Skin of body (tissue), 2 donors: ENCODE data around the gene SLAIN2. TPM values are rescaled to one million over a fixed set of nuclear protein-coding genes. Genes with fewer than 3 reads are reported as not detected.
A peak's percentile ranks its signal among the peaks of the same experiment; 100 is the strongest.

Experiments
- DNase-seq: peaks from one replicate; lab custom pipeline; 2025; lab: John Stamatoyannopoulos, UW
- total RNA-seq: library from RNA; depleted of rRNA; stranded (reverse); fragments of >200 nt; gene quantifications from one replicate; pipeline ENCODE4 v1.2.3, GENCODE V29; 2014

The SLAIN2 gene
- total RNA-seq, 1 donor from 2014 or later, result 58.0 TPM

- DNase-seq, result no peak
Observed at GRCh38 chr4:48369248-48369647, 27.9 kb downstream of the SLAIN2 start.

- no peak for DNase-seq
Observed at GRCh38 chr4:48369771-48370170, 28.4 kb downstream of the SLAIN2 start.

- no peak for DNase-seq
Observed at GRCh38 chr4:48370260-48371134, 29.2 kb downstream of the SLAIN2 start.

GRCh38 chr4:48372272-48372671 is 30.9 kb downstream of the SLAIN2 start:
- DNase-seq, result no peak

GRCh38 chr4:48375651-48376304 is 34.4 kb downstream of the SLAIN2 start:
- DNase-seq, result no peak

GRCh38 chr4:48379587-48380180 is 38.4 kb downstream of the SLAIN2 start:
- DNase-seq, result no peak

GRCh38 chr4:48380583-48381167 is 39.3 kb downstream of the SLAIN2 start:
- DNase-seq, result no peak

- peak; percentile 54 for DNase-seq
Observed at GRCh38 chr4:48388525-48389154, 47.3 kb downstream of the SLAIN2 start.

GRCh38 chr4:48396043-48396442 is 54.7 kb downstream of the SLAIN2 start:
- DNase-seq, result no peak

GRCh38 chr4:48400416-48400815 is 59.1 kb downstream of the SLAIN2 start:
- no peak for DNase-seq

GRCh38 chr4:48403358-48403757 is 62.0 kb downstream of the SLAIN2 start:
- no peak for DNase-seq

- no peak for DNase-seq
Observed at GRCh38 chr4:48403779-48404178, 62.5 kb downstream of the SLAIN2 start.

- no peak for DNase-seq
Observed at GRCh38 chr4:48405924-48406323, 64.6 kb downstream of the SLAIN2 start.

GRCh38 chr4:48409203-48409602 is 67.9 kb downstream of the SLAIN2 start:
- no peak for DNase-seq

GRCh38 chr4:48410812-48411211 is 69.5 kb downstream of the SLAIN2 start:
- no peak for DNase-seq

- no peak for DNase-seq
Observed at GRCh38 chr4:48420144-48420543, 78.8 kb downstream of the SLAIN2 start.

GRCh38 chr4:48421101-48421500 is 79.8 kb downstream of the SLAIN2 start:
- no peak for DNase-seq

GRCh38 chr4:48428926-48429325 is 87.6 kb downstream of the SLAIN2 start:
- DNase-seq, result no peak

GRCh38 chr4:48429709-48430474 is 88.6 kb downstream of the SLAIN2 start:
- DNase-seq, result no peak

GRCh38 chr4:48431401-48431800 is 90.1 kb downstream of the SLAIN2 start:
- DNase-seq, result no peak

GRCh38 chr4:48432017-48432416 is 90.7 kb downstream of the SLAIN2 start:
- no peak for DNase-seq
